A673 (cell line): ENCODE results near the gene APOBEC3G.

Experiments
- CTCF ChIP-seq: fragments of 300-800, 200-600 bp; sonication (generic); conservative IDR thresholded peaks from 2 replicates; pipeline ENCODE4 v1.5.1; 2017; ENCODE audit warnings: low read depth, mild to moderate bottlenecking, antibody characterized with exemption, low read length, moderate library complexity, mixed read lengths
- EZH2 ChIP-seq: fragments of 200-600 bp; sonication (generic); IDR thresholded peaks from 2 replicates; pipeline ENCODE4 v1.6.1; 2017; ENCODE audit warnings: borderline replicate concordance, low read depth, mild to moderate bottlenecking, mixed read lengths, antibody characterized with exemption, low read length; ENCODE audit not compliant: poor library complexity, severe bottlenecking

GRCh38 chr22:39115977-39116621 is 39.0 kb downstream of the APOBEC3G start:
- no peak for TF ChIP-seq CTCF
- no peak for TF ChIP-seq EZH2
